ENCODE data around the gene SZT2. TPM values are rescaled to one million over a fixed set of nuclear protein-coding genes. Genes with fewer than 3 reads are reported as not detected.

SZT2 gene
- total and polyA plus RNA-seq, 2 of the 13 experiments (the other 11 are each of a cell fraction or from before 2014, with no cell fraction given), result 8.0 to 8.8 TPM

GRCh38 chr1:43423672-43424550, 34.2 kb downstream of the SZT2 start:
- TF ChIP-seq, protein P1, sequence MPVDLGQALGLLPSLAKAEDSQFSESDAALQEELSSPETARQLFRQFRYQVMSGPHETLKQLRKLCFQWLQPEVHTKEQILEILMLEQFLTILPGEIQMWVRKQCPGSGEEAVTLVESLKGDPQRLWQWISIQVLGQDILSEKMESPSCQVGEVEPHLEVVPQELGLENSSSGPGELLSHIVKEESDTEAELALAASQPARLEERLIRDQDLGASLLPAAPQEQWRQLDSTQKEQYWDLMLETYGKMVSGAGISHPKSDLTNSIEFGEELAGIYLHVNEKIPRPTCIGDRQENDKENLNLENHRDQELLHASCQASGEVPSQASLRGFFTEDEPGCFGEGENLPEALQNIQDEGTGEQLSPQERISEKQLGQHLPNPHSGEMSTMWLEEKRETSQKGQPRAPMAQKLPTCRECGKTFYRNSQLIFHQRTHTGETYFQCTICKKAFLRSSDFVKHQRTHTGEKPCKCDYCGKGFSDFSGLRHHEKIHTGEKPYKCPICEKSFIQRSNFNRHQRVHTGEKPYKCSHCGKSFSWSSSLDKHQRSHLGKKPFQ (CRISPR knock-in tag; IDR thresholded peaks at IDR 0.05; ENCODE audit: insufficient replicate concordance), result no peak
- TF ChIP-seq RCOR2 (CRISPR knock-in tag; IDR thresholded peaks at IDR 0.05) (no peak), FOXA3 (CRISPR knock-in tag; IDR thresholded peaks at IDR 0.05) (no peak), GABPB1 (CRISPR knock-in tag; IDR thresholded peaks at IDR 0.05) (no peak)
- H3K27me3 ChIP-seq (ENCODE audit: control insufficient read depth in 1 of 2, insufficient read depth in 2 of 2, low read length in 2 of 2), result no peaks in the 10 kb centered on the region
- peaks cover 30 to 78% of the 10 kb centered on the region in 2 experiments for H3K36me3 ChIP-seq (replicated peaks in 1 of 2; ENCODE audit: control insufficient read depth in 1 of 2, insufficient read depth in 2 of 2, low read length in 2 of 2)
- in situ Hi-C loops (cut with HindIII; ENCODE audit: extremely low pct_ligation_motif_present, low pct_unique_long_range_greater_than_20kb) (loop anchor here (25.0 kb wide), 1 partner anchor 512 kb away; no protein-coding TSS in a partner anchor), intact Hi-C loops (cut with micrococcal nuclease; ENCODE audit: unreplicated experiment) (no loop called here)
- ATAC-seq, result no peak
- H3K79me2 ChIP-seq (ENCODE audit: insufficient read depth, low read length), result no peaks in the 10 kb centered on the region
- no peaks in the 10 kb centered on the region for H3K4me1 ChIP-seq (ENCODE audit: insufficient read depth, low read length)
- no peak overlapping the region for H3K4me3 ChIP-seq (replicated peaks in 1 of 3; ENCODE audit: insufficient read depth in 1 of 3, low read depth in 2 of 3, low read length in 3 of 3)
- H3K9me3 ChIP-seq (ENCODE audit: low read length), result no peaks in the 10 kb centered on the region
- 95% methylated on average over 22 of the region's 23 CpGs for WGBS (ENCODE audit: low lambda C conversion rate)
- DNase-seq (ENCODE audit: low spot score), result no peak
- BruUV-seq (replicated peaks), result no TSS peak
- ChIA-PET POLR2A (no interaction called here), CTCF (ENCODE audit: low intra/inter-chr PET ratio, low total read pairs) (no interaction called here)
- no peak for FAIRE-seq
- no peak overlapping the region for H3K9ac ChIP-seq (ENCODE audit: insufficient read depth, low read depth, low read length)
- H2AFZ ChIP-seq (ENCODE audit: low read length), result no peak overlapping the region
- no peak overlapping the region for H3K4me2 ChIP-seq (ENCODE audit: low read depth, low read length)
- H4K20me1 ChIP-seq (ENCODE audit: insufficient read depth, low read length), result no peaks in the 10 kb centered on the region
- H3K27ac ChIP-seq (ENCODE audit: extremely low read length, insufficient read depth, low read length), result no peak overlapping the region

DNA sequence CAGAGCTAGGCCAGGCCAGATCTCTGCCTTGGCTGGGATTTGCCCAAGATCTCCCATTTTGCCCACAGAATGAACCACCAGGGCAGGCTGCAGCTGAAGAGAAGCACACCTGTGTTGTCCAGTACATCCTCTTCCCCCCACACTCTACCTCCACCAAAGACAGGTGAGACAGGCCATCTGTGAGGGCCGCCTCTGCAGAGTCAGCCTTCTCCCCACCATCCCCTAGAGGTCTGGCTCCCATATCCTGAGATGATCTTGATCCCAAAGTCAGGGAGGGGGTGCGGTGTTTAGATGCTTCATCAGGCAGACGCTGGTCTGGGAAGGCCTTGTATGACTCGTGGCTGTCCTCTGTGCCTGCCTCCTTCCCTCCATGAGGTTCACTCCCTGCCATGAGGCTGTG, 35.3 kb downstream of the SZT2 start:
- H3K27ac ChIP-seq (ENCODE audit: extremely low read length, insufficient read depth, low read length), result no peak overlapping the region
- DNase-seq (ENCODE audit: low spot score) (no peak), FAIRE-seq (no peak), ATAC-seq (no peak)
- H2AFZ ChIP-seq (ENCODE audit: low read length), result no peak overlapping the region
- in situ Hi-C loops (cut with HindIII; ENCODE audit: extremely low pct_ligation_motif_present, low pct_unique_long_range_greater_than_20kb), result no loop called here
- intact Hi-C loops (cut with micrococcal nuclease; ENCODE audit: unreplicated experiment), result no loop called here
- H3K9ac ChIP-seq (ENCODE audit: insufficient read depth, low read depth, low read length), result no peak overlapping the region
- TF ChIP-seq NPAS2 (CRISPR knock-in tag; IDR thresholded peaks at IDR 0.05; ENCODE audit: borderline replicate concordance), result no peak
- no peak for TF ChIP-seq RFX1 (IDR thresholded peaks at IDR 0.05)
- TF ChIP-seq ZNF839 (CRISPR knock-in tag; IDR thresholded peaks at IDR 0.05; ENCODE audit: borderline replicate concordance), result no peak
- no peak for TF ChIP-seq ZSCAN22 (CRISPR knock-in tag; IDR thresholded peaks at IDR 0.05)
- no peak for TF ChIP-seq ZIK1 (CRISPR knock-in tag; IDR thresholded peaks at IDR 0.05; ENCODE audit: borderline replicate concordance, low read depth)
- CTCF ChIA-PET (ENCODE audit: low intra/inter-chr PET ratio, low total read pairs), result no interaction called here
- H3K4me2 ChIP-seq (ENCODE audit: low read depth, low read length), result no peak overlapping the region
- peaks cover 32 to 75% of the 10 kb centered on the region in 2 experiments for H3K36me3 ChIP-seq (replicated peaks in 1 of 2; ENCODE audit: control insufficient read depth in 1 of 2, insufficient read depth in 2 of 2, low read length in 2 of 2)
- no peaks in the 10 kb centered on the region for H3K4me1 ChIP-seq (ENCODE audit: insufficient read depth, low read length)
- H3K79me2 ChIP-seq (ENCODE audit: insufficient read depth, low read length), result no peaks in the 10 kb centered on the region
- H3K27me3 ChIP-seq (ENCODE audit: control insufficient read depth in 1 of 2, insufficient read depth in 2 of 2, low read length in 2 of 2), result no peaks in the 10 kb centered on the region
- no peak overlapping the region for H3K4me3 ChIP-seq (replicated peaks in 1 of 3; ENCODE audit: insufficient read depth in 1 of 3, low read depth in 2 of 3, low read length in 3 of 3)
- POLR2A ChIA-PET, result no interaction called here
- no peaks in the 10 kb centered on the region for H3K9me3 ChIP-seq (ENCODE audit: low read length)
- WGBS (ENCODE audit: low lambda C conversion rate), result 94% methylated on average over 4 of the region's 4 CpGs
- no TSS peak for BruUV-seq (replicated peaks)
- no peaks in the 10 kb centered on the region for H4K20me1 ChIP-seq (ENCODE audit: insufficient read depth, low read length)
